ENCODE data around the gene KRT16.
"Not testable (repeated sequence)": the region's sequence is repeated elsewhere in the genome, so short reads cannot be mapped to it uniquely, and the experiment has no call there.

Gene KRT16

DNA sequence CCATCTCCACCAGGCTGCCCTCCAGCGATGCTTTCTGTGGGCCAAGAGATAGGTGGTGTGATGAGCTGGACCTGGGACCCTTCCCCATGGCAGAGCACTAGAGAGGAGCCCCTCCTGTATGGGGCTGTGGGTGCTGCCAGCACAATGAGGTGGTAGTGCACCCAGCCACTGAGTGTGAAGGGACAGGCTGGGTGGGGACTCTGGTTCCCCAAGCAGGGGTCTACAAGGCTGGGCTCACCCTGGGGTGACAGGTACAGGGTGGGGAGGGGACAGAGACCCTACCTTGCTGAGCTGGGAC is 15.5 kb upstream of the KRT16 start:
- not testable (repeated sequence) for DNase-seq (ENCODE audit: low read depth)

DNA sequence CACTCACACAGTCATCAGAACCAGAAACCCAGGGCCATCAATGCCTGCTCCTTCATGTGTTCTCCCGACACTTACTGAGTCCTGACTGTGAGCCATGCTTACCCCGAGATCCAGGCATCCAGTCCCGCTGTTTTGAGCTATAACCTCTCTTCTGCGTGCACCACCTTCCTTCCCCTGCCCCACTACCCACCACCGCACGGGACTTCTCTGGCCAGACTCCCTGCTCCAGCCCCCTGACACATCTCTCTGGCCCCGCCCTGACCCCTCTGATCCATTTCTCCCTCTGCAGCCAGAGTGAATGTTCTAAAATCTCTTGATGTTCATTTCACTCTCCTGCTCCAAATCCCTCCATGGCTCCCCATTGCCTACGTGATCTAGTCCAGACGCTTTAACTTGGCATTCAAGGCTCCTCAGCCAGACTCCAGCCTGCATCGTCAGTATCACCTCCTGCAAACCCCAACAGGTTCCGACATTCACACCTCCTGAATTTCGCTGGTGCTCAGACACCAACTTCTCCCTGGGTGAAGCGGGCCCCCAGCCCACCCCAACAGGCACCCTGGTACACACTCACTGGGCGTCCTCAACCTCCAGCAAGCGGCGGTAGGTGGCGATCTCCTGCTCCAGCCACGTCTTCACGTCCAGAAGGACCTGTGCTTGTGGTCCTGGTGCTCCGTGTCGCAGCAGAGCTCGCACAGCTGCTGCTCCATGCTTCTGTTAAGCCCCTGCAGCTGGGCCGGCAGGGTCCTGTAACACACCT is 14.9 kb upstream of the KRT16 start:
- no peak for DNase-seq (ENCODE audit: low read depth)

DNA sequence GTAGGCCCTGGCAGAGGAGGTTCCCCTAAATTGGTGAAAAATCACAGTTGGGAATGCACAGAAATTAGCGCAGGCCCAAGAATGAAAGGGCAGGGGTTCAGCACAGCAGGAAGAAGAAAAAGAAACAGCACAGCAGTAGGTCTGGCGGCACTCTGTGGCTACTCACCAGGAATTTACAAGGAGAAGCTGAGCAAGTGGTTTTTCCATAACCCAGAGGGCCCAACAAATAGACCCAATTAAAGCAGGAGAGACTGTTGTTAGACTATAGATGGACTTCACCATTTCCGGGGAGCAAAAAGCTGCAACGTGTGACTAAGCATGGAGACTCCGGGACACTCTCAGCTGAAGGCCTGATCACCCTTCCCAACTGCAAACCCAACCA is 14.3 kb upstream of the KRT16 start:
- DNase-seq (ENCODE audit: low read depth), result not testable (repeated sequence)

DNA sequence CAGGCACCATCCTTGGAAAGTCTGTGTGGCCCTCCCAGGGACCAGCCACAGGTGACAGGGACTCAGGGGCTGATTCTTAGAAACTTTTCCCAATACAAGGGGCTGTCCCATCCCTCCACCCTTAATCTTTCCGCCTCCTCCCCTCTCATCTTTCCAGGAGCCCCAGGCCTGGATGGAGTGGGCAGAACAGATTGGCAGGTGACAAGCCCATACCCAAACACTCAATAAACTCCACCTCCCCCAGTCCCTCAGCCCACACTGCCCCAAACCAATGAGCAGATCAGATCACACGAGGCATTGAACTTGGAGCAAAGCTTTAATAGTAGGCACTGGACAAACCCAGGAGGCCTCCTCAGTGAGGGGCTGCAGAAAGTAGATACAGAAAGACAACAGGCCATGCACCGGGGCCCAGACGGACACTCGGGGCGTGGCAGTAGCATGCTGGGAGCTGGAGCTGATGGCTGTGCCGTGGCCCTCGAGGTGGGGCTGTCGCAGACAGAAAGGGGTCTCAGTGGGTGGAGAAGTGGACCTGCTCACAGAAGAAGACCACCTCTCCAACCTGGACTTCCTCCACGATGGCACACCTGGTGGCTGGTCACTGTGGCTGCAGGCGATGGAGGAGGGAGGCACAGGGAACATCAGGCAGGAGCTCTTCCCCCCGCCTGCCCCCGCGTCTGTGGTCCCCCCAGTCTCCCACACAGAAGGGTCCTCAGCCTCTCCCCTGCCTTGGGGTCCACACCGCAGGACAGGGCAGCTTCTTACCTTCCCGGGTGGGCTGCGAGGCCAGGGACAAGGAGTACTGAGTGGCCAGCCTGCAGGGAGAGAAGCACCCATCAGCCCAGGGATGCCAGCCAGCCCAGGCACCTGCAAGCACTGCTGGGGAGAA is 13.7 kb upstream of the KRT16 start:
- not testable (repeated sequence) for DNase-seq (ENCODE audit: low read depth)

DNA sequence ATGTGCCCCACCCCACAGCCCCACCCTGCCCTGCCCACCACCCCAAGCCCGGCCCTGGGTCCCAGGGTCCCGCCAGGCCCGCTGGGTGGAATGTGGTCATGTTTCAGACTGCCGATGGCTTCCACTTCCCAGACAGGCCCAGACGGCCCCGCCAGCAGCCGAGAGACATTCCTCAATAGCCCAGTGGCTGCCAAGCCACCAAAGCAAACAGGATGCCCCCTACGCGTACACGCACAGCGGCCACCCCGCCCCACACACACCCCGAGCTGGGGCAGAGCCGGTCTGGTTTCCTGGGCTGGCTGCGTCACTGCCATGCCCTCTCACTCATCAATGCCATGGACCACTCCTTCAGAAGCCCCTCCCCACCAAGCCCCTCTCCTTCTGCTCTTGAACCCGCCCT is 13.0 kb upstream of the KRT16 start:
- no peak for DNase-seq (ENCODE audit: low read depth)

DNA sequence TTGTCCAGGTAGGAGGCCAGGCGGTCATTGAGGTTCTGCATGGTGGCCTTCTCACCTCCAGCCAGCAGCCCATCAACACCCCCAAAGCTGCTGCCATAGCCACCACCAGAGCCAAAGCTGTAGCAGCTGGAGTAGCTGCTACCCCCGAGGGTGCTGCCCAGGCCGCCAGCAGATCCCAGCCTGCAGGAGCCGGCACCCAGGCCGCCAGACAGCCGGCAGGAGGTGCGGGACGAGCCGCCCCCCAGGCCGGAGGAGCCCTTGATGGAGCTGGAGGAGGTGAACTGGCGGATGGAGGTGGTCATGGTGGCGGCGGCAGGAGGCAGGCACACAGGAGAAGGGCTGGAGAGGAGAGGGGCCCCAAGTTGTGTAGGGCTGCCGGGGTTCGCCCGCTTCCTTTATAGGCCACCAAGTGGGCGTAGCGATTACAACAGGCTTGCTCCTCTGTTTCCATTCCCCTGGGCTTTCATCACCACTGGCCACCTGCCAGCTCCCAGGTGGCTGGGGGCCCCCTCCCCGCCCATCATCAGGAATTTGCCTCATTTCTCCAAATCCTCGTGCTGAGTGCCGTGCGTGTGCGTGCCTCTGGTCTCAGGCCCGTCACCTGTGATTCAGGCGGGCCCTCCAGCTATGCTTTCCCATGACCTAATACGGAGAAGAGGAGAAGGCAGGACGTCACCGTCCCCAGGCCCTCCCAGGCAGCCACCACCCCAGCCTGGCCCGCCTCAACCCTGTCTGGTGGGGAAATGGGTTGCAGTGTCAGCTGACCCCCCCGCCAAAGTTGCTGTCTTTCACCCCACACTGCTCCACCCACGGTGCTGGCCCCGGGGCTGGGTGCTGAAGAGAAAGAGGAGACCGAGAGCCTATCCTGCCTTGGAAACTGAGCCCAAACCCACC is 11.9 kb upstream of the KRT16 start, which contains the start of gene KRT17:
Gene KRT17, minus strand, starts transcription at position 368 of the 894 bp plus-strand sequence. Its CDS starts 66 bp downstream, at position 302.
- DNase-seq (ENCODE audit: low read depth), result no peak

DNA sequence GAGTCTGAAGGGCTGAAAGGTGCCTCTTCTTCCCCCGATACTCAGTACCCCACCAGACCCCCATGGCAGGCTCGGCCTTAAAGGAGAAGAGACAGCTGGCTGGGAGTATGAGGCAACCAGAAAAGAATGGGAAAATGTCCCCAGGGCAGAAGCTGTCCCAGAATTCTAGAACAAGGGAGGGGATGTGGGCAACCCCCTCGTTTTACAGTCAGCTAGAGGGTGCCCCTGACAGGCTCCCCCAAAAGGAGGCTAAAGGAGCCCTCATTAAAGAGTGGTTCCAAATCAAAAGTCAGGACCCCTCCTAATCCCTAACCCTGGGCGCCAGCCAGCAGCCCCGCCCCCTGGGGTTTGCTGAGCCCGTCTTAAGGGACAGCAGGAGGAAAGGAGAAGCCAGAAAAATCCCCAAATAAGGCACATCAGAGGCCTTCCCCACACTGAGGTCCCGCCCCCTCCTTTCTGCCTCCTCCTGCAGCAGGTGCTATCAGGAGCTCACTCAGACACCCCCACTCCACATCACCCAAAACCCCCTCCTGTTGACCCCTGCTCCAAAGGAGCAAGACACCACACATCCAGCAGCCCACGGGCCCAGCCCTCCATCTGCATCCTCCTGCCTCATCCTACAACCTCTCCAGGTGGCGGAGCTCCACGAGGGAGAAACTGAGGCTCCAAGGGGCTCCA is 10.8 kb upstream of the KRT16 start:
- not testable (repeated sequence) for DNase-seq (ENCODE audit: low read depth)

DNA sequence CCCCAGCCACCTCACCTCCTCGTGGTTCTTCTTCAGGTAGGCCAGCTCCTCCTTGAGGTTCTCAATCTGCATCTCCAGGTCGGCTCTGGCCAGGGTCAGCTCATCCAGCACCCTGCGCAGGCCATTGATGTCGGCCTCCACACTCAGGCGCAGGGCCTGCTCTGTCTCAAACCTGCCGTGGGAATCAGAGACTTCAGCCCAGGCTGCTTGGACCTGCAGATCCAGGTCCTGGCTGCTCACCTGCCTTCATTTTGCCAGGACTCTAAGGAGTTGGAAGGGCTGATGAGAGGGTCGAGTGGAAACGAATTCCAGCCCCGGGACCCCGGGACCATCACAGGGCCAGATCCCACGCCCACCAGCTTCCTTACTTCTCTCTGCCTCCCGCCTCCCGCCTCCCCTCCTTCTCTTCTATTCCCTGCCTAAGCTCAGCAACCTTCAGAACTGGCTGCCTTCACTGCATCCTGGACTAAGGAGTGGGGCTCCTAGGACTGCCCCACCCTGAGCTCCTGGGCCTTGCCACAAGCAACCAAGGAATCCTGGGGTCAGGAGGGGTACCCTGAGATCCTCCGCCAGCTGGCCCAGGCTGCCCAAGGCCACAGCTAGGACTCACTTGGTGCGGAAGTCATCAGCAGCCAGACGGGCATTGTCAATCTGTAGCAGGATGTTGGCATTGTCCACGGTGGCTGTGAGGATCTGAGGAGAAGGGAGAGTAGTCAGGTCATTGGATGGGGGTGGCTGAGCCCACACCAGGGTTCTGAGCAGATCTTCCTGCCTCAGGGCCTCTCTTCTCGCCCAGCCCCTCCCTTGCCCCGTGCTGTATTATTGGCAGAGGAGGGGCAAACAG is 10.0 kb upstream of the KRT16 start:
- DNase-seq (ENCODE audit: low read depth), result not testable (repeated sequence)

DNA sequence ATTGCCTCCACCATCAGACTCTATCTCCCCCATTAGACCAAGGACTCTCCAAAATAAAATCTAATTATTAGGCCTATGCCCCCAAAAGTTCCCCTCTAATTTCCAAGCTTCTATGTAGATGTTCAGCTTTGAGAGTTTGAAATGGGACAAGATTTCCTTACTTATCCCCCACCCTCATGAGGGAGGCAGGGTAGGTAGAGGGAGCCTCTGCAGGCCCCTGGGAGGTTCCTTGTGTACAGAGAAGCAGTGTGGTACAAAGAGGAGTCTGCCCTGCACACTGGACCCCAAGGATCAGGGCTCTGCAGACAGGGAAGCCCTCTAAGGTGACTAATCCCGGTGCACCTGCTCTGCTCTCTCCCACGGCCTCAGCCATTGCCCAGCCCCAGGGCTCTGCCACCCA is 9.3 kb upstream of the KRT16 start:
- no peak for DNase-seq (ENCODE audit: low read depth)

DNA sequence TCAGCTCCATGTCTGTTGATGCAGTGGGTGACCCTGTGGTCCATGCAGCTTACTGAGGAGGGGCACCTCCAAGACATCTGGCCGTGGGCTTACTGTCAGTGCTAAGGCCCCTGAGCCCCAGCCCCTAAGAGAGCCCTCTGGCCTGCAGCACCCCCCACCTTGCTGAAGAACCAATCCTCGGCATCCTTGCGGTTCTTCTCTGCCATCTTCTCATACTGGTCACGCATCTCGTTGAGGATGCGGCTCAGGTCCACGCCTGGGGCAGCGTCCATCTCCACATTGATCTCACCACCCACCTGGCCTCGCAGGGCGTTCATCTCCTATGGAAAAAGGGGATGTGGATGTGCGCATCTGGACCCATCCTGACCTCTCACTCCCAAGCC is 8.9 kb upstream of the KRT16 start:
- not testable (repeated sequence) for DNase-seq (ENCODE audit: low read depth)

DNA sequence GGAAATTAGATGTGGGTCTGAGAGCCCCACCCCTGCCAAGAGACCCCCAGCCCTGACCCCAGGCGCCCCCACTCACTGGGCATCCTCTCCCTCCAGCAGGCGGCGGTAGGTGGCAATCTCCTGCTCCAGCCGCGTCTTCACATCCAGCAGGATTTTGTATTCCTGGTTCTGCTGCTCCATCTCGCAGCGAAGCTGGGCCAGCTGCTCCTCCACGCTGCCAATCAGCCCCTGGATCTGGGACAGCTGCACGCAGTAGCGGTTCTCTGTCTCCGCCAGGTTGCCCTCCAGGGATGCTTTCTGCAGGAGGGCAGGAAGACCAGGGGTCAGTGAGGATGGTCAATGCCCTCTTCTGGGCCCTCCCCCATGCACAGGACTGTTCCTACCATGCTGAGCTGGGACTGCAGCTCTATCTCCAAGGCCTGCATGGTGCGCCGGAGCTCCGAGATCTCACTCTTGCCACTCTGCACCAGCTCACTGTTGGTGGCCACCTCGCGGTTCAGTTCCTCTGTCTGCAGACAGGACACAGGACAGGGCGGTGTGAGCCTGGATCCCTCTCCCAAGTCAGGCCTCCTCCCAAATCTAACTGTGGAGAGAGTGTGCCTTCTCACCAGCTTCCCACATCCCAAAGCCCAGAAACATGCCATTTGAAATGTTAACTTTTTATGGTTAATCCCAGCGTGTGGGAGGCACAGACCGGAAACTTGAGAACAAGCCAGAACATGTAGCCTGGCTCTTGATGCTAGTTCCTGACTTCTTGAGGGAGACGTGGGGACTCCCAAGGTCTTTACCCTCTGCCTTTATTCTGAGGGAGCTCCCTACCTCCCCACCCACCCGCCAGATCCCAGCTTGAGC is 8.2 kb upstream of the KRT16 start:
- DNase-seq (ENCODE audit: low read depth), result no peak

DNA sequence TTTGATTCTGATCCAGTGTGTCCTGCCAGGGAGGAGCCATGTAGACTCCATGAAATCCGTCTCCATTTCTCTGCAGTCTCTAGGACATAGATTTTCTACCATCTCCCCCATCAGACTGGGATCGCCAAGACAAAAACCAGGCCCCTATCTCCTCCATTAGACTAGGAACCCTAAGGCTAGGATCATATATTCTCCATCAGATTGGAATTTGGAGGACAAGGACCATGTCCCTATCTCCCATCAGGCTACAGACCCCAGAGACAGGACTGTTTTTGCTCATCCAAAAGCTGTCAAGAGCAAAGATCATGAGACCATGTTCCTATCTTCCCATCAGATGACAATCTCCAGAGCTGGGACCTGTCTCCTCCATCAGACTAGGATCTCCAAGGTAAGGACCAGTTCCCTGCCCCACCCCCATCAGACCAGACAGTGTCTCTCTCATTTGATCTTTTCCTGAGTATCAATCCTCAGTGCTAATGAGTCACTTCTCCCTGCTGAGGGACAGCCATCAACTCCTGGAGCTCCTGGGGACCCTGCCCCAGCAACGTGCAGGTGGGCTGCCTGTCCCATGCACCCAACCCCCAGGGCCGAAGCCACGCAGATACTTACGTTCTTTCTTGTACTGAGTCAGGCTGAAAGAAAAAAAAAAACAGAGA is 7.5 kb upstream of the KRT16 start:
- DNase-seq (ENCODE audit: low read depth), result not testable (repeated sequence)

DNA sequence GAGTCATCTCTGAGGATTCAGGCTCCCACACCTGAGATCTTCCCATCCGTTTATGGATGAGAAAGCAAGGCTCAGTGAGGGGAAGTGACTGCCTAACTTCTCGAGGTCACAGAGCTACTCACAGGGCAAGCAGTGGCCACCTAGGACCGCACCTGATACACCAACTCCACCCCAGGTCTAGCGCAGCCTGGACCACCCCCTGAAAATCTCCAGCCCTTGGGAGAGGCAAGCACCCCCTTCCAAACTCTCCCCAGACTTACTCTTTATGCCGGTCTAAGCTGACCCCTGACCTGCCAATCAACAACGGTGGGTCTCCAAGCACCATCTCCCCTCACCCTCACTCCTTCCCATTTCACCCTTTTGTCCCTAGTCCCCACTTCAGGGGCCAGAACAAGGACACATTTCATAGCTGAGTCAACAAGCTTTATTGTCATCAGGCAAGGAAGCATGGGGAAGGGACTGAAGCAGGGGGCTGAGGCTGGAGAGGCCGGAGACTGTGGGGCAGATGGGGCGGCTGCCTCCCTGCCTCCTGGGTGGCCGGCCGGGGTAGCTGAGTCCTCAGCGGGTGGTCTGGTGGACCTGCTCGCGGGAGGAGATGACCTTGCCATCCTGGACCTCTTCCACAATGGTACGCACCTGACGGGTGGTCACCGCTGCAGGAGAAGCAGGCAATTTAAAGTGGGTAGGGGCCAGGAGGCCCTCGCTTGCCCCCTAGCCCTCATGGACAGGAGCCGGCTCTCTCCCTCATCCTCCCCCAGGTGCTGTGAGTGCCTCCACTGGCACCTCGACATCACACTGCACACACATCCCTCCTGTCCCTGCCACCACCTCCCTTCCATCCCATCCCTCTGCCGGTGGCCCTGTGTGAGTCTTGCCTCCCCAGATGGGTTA is 6.7 kb upstream of the KRT16 start:
- no peak for DNase-seq (ENCODE audit: low read depth)

DNA sequence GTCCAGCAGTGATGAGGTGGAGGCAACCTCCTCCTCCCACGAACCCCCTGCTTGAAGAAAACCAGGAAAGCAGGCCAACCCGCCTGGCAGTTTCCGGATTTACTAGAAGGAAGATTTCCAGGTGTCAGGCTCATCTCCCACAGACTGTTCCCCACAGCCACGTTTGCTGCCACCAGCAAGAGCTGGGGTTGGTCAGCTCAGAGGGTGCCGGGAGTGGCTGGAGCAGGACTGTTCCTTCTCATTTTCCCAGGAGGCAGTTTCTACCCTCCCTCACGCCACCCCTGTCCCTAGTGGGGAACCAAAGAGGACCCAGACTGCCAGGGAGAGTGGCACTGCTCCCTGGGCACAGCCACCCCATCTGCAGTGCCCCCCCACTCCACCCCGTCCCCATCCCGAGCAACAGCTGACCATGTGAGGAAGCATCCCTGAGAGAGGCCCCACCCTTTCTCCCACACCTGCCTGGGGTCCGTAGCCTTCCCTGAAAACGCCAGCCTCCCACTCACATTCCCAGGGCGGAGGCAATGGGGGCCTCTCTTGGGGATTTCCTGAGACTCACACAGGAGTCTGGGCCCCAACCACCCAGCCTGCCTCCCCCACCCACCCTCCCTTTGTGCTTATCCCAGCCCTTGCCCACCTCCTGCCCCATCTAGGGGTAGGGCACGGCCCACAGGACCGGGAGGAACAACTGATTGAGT is 5.9 kb upstream of the KRT16 start:
- no peak for DNase-seq (ENCODE audit: low read depth)

DNA sequence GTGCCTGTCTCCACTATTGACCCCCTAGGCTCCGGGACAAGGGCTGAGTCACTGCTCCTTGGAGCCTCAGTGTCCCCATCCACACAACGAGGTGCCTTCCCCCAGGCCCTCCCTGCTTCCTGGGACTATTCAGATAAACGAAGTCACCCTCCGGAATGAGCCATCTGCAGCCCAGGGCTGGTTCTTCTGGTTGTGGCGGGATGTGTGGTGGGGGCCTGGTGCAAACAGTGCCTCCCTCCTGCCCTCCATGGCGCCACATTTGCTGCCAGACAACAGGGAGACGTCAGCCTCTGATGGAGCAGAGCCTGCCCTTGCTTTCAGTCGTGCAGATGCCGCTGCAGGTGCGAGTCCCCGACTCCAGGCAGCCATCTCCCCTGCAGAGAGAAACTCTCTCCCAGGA is 5.1 kb upstream of the KRT16 start:
- DNase-seq (ENCODE audit: low read depth), result no peak

DNA sequence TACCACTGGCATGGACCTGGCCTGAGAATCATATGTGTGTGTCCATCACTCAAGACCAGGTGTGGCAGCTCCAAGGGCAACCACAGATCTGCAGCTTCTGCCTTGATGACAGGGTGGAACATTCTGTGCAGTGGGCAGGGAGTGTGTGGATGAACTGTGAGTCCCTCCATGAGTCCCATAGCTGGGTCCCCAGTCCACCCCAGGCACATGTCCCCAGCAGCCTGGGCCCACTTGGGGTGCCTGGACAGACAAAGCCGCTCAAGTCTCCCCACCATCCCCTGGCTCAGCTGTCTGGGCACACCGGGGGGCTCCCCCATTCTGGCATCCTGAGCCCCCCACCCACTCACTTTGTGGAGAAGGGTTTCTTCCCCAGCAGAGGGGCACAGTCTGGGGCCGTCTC is 4.6 kb upstream of the KRT16 start:
- DNase-seq (ENCODE audit: low read depth), result no peak

DNA sequence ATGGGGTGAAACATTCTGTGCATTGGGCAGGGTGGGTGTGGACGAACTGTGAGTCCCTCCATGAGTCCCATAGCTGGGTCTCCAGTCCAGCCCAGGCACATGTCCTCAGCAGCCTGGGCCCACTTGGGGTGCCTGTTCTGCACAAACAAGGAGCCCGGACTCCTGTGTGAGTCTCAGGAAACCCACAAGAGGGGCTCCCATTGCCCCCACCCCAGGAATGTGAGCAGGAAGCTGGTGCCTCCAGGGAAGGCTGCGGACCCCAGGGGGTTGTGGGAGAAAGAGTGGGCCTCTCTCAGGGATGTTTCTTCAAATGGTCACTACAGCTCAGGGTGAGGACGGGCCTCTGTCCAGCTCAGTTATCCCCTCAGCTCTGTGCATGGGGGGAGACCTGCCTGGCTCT is 3.9 kb upstream of the KRT16 start:
- not testable (repeated sequence) for DNase-seq (ENCODE audit: low read depth)

DNA sequence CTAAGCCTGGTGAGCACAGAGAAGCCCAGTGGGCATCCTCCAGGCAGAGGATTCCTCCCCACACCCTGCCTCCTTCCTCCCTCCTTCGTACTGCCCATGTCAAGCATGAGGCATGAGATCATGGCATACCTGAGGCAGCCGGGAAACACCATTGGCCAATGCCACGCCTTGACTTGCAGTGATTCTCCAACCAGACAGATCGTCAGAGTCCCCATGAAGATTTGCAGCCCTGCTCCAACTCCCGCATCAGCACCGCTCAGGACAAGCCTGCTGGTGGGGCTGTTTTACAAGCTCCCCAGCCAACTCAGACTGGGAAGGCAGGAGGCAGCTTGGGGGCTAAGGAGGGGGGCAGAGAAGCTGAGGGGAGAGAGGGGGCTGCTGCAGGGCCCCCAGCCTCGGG is 2.9 kb upstream of the KRT16 start:
- DNase-seq (ENCODE audit: low read depth), result no peak
